PFSK-1 (cell line): Measurements from ENCODE around the gene MKRN2.

Source experiments
- FOXP2 ChIP-seq: optimal IDR thresholded peaks from 2 replicates; pipeline ENCODE3; 2011; ENCODE audit warnings: borderline replicate concordance, control low read depth, inconsistent platforms; ENCODE audit not compliant: insufficient read depth; ENCODE audit errors: extremely low read length, extremely low read depth
- POLR2AphosphoS5 ChIP-seq: IDR thresholded peaks from 2 replicates; pipeline ENCODE4 v1.6.1; 2012; ENCODE audit warnings: low read depth, mild to moderate bottlenecking, control low read depth, low read length, moderate library complexity
- SIN3A ChIP-seq: IDR thresholded peaks from 2 replicates; pipeline ENCODE4 v1.6.1; 2012; ENCODE audit warnings: mild to moderate bottlenecking, low read length, moderate library complexity, borderline replicate concordance; ENCODE audit not compliant: insufficient read depth
- TAF1 ChIP-seq: IDR thresholded peaks from 2 replicates; pipeline ENCODE4 v1.6.1; 2012; ENCODE audit warnings: low read length, control low read depth, borderline replicate concordance; ENCODE audit not compliant: insufficient read depth
- TF ChIP-seq, protein P1 (sequence below), 2 experiments: IDR thresholded peaks; 2 replicates each; pipeline versions ENCODE4 v1.6.1 to v1.8.0; 2011 to 2012; ENCODE audit warnings: low read depth in 2 of 2, low read length in 2 of 2, control low read depth in 1 of 2, inconsistent platforms in 1 of 2, mild to moderate bottlenecking in 1 of 2, moderate library complexity in 1 of 2; ENCODE audit not compliant: insufficient read depth in 1 of 2

MKRN2 gene

GRCh38 chr3:12582730-12583129 lies 25.8 kb downstream of the MKRN2 start:
- no peak for TF ChIP-seq SIN3A

- TF ChIP-seq SIN3A (no peak), POLR2AphosphoS5 (no peak), TAF1 (no peak), FOXP2 (no peak)
- TF ChIP-seq, protein P1, sequence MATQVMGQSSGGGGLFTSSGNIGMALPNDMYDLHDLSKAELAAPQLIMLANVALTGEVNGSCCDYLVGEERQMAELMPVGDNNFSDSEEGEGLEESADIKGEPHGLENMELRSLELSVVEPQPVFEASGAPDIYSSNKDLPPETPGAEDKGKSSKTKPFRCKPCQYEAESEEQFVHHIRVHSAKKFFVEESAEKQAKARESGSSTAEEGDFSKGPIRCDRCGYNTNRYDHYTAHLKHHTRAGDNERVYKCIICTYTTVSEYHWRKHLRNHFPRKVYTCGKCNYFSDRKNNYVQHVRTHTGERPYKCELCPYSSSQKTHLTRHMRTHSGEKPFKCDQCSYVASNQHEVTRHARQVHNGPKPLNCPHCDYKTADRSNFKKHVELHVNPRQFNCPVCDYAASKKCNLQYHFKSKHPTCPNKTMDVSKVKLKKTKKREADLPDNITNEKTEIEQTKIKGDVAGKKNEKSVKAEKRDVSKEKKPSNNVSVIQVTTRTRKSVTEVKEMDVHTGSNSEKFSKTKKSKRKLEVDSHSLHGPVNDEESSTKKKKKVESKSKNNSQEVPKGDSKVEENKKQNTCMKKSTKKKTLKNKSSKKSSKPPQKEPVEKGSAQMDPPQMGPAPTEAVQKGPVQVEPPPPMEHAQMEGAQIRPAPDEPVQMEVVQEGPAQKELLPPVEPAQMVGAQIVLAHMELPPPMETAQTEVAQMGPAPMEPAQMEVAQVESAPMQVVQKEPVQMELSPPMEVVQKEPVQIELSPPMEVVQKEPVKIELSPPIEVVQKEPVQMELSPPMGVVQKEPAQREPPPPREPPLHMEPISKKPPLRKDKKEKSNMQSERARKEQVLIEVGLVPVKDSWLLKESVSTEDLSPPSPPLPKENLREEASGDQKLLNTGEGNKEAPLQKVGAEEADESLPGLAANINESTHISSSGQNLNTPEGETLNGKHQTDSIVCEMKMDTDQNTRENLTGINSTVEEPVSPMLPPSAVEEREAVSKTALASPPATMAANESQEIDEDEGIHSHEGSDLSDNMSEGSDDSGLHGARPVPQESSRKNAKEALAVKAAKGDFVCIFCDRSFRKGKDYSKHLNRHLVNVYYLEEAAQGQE (IDR thresholded peaks at IDR 0.05; ENCODE audit: insufficient read depth in 1 of 2, low read depth in 2 of 2, low read length in 2 of 2) = no peak
Measured at GRCh38 chr3:12583280-12583679, 26.4 kb downstream of the MKRN2 start.

GRCh38 chr3:12584083-12584482 lies 27.2 kb downstream of the MKRN2 start:
- TF ChIP-seq, protein P1 (IDR thresholded peaks at IDR 0.05; ENCODE audit: insufficient read depth in 1 of 2, low read depth in 2 of 2, low read length in 2 of 2) = no peak
- no peak for TF ChIP-seq POLR2AphosphoS5
- TF ChIP-seq TAF1 = no peak
- no peak for TF ChIP-seq SIN3A
- TF ChIP-seq FOXP2 = no peak

- TF ChIP-seq TAF1 = no peak
Measured at GRCh38 chr3:12585181-12585580, 28.3 kb downstream of the MKRN2 start.

DNA sequence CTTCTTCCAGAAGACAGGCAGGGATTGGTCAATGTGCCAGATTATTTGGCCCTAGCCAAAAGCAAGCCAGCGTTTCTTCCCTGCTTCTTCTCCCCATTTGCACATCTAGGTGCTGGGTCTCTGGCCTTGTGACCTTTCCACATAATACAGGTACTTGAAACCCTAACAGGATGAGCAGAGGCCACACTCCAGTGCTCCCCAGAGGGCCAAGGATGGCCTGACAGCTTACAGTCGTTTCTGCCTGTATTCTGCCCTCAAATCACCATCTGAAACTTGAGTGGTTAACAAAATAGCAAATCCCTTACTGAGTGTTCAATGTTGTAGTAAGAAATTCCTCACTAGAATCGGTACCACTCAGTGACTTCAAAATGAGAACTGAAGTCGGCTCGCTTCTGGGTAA lies 29.1 kb downstream of the MKRN2 start:
- TF ChIP-seq FOXP2 (no peak), TAF1 (no peak), SIN3A (no peak), POLR2AphosphoS5 (no peak)
- TF ChIP-seq, protein P1 (IDR thresholded peaks at IDR 0.05; ENCODE audit: insufficient read depth in 1 of 2, low read depth in 2 of 2, low read length in 2 of 2) = no peak

DNA sequence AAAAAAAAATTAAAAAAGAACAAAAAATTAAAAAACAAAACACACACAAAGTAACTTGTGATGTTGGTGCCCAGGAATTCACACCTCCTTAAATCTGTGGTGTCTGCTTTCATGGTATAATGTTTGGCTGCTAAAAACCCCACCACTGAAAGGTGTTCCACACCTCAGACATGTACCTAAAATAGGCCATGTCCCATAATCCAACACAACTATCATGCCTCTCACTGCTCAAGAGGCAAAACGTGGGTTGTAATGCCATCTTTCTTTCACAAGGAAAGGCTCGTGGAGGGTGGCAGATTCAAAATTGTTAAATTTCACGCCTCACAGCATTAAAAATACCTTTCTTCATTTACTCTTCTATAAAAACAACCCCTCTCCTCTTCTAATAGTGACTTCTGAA lies 29.5 kb downstream of the MKRN2 start:
- no peak for TF ChIP-seq TAF1
- no peak for TF ChIP-seq POLR2AphosphoS5
- TF ChIP-seq, protein P1 (IDR thresholded peaks at IDR 0.05; ENCODE audit: insufficient read depth in 1 of 2, low read depth in 2 of 2, low read length in 2 of 2) = no peak
- no peak for TF ChIP-seq SIN3A
- TF ChIP-seq FOXP2 = no peak
